Activated CD4-positive, alpha-beta T cell treated with anti-CD3 and anti-CD28 coated beads, Interleukin-2, amount 50 U/mL, for 1 hour (primary cell): ENCODE results near the gene ANKRD7.

Experiments
- DNase-seq: peaks from one replicate; pipeline ENCODE4 v3.0.0-alpha.2; 2020

The ANKRD7 gene

GRCh38 chr7:118224521-118224920 lies at the start of gene ANKRD7:
Gene ANKRD7 (plus strand): TSS chr7:118224704. CDS start chr7:118224831, 127 bp downstream.
- DNase-seq = no peak

GRCh38 chr7:118175740-118176139 lies 48.8 kb upstream of the ANKRD7 start:
- DNase-seq = no peak

- DNase-seq = no peak
Observed at GRCh38 chr7:118179191-118179590, 45.3 kb upstream of the ANKRD7 start.

- DNase-seq = no peak
Observed at GRCh38 chr7:118182593-118183427, 41.7 kb upstream of the ANKRD7 start.

- DNase-seq = peak; percentile 4
Observed at GRCh38 chr7:118183428-118183785, 41.1 kb upstream of the ANKRD7 start.

GRCh38 chr7:118183786-118184564 lies 40.5 kb upstream of the ANKRD7 start, which contains the start of gene LSM8:
Gene LSM8 (plus strand): TSS chr7:118184164. CDS start chr7:118184224, 60 bp downstream.
- DNase-seq = peak; percentile 97

GRCh38 chr7:118184565-118184940 lies 40.0 kb upstream of the ANKRD7 start:
- DNase-seq = no peak

GRCh38 chr7:118185163-118185860 lies 39.2 kb upstream of the ANKRD7 start:
- no peak for DNase-seq

GRCh38 chr7:118186501-118186900 lies 38.0 kb upstream of the ANKRD7 start:
- DNase-seq = no peak

- no peak for DNase-seq
Observed at GRCh38 chr7:118194571-118194970, 29.9 kb upstream of the ANKRD7 start.

DNA sequence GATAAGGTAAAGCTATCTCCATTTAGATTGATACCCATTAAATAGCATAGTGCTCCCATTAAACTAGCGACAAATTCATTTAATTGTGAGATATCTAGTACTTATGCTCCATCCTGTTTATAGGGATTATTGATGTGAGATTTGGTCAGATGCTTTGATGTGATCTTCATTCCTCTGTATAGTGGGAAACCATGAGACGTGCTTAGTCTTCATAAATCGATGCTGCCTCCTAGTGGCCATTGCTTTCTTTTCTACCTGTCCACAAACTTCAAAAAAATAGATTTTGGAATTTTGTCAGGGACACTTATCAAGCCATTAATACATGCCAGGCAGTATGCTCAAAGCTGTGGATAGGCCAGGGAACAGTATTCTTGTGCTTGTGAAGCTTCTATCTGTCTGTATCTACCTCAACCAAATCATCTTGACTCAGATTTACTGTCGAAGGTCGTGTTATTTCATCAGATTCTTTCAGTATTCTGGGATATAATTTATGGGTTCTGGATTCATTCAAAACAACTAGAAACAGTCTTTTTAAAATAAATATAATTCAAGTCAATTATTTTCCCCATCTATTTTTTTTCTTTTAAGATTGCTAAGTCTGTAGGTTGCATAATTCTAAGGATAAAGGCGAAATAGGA lies 28.5 kb upstream of the ANKRD7 start:
- peak; percentile 54 for DNase-seq

DNA sequence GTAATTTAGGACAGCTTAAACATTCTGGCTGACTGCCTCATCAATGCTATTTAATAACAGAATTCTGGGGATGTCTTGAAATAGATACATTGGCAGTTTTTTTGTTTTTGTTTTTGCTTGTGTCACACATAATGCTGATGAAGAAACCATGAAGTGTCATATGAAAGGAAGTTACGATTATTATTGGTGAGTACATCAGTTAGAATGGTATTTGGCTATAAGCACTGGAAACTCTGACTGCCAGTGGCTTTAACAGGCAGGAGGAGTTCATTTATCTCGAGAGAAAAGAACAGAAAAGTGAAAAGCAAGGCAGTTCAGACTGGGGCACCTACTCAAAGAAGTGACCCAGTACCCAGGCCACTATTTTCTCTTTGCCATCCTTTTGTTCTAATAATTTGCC lies 22.4 kb upstream of the ANKRD7 start:
- no peak for DNase-seq

- peak; percentile 46 for DNase-seq
Observed at GRCh38 chr7:118214051-118214832, 10.3 kb upstream of the ANKRD7 start.

DNA sequence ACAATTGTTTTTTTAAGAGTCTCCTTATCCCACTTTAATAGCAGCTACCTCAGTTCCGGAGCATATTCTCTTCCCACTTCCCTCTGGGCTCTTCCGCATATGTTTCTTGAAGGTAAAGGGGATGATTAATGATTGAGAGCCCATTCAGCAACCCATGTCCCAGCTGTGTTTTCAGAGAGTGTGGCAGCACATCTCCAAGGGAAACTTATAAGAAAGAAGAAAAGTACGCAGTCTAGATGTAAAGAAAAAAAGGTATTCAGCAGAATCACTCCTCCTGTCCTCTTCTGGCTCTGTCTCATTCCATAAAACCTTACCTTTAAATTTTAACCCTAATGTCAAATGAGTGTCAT lies 9.7 kb upstream of the ANKRD7 start:
- no peak for DNase-seq

- no peak for DNase-seq
Observed at GRCh38 chr7:118217210-118217619, 7.3 kb upstream of the ANKRD7 start.

DNA sequence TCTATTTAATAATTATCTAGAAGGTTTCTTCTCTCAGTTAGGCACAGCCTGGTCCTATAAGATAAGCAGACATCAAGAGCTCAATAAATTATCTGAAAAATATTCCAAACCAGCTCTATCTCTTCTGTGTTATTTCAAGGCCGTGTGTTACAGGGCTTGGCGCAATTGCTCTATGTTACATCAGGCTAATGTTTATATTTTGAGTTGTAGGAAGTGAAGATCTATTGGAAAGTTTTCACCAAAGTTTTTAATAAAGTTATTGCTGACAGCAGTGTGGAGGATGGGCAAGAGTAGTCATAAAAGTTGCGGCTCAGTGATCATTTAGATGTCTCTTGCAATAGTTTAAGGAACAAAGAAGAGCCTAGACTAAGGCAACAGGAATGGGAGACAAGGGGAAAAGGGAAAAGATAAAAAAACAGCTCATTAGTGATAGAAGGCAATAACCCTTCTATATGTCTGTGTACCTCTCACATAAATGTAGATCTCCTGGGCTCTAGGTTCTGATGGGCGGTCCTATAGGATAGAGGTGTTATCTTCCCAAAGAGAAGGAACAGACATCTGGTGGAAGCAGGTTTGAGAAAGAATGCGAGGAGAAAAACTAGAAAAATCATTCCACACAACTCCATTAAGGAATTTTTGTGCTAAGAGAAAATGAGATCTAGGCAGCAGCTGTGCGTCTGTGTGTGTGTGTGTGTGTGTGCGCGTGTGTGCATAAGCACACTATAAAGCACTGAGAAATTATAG lies 5.9 kb upstream of the ANKRD7 start:
- DNase-seq = no peak

GRCh38 chr7:118219157-118219512 lies 5.4 kb upstream of the ANKRD7 start:
- DNase-seq = no peak

- no peak for DNase-seq
Observed at GRCh38 chr7:118220583-118220982, 3.9 kb upstream of the ANKRD7 start.

DNA sequence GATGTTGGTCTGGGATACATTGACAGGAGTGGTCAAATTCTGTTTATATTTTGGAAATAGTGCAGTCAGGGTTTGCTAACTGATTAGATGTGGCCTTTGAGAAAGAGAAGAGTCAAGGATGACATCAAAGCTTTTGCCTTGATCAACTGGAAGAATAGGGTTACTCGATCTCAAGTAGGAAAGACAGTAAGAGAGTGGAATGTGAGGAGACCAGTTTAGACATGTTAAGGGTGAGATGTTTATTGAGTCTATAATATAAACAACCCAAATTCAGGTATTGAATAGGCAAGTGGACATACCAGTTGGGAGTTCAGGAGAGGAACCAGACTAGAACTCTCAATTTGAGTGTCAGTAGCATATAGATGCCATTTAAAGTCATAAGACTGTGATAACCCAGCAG lies 1.9 kb upstream of the ANKRD7 start:
- no peak for DNase-seq

DNA sequence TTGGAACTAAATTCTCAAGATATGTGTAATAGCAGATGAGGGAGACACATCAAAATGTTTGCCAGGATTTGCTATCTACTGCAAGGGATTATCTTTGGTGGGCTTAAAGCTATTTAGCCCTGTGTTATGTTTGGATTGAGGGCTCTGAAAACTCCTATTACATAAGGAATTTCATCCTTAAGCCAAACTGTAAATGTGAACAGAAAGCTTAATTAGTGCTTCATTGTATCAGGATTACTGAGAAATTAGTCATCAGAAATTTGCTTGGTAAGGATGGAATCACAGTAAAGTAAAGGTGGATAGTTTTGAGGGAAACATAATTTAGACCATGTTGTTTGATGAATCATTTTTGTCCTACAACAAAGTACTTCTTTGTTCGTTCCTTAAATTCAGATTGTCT lies 8.3 kb downstream of the ANKRD7 start:
- no peak for DNase-seq

GRCh38 chr7:118233799-118234198 lies 9.3 kb downstream of the ANKRD7 start:
- DNase-seq = no peak

- no peak for DNase-seq
Observed at GRCh38 chr7:118239014-118239413, 14.5 kb downstream of the ANKRD7 start.
